DOHH2 (cell line): Measurements from ENCODE around the gene CISD3.

Source experiments
- EZH2phosphoT487 ChIP-seq: fragments of 200-600 bp; sonication (generic); IDR thresholded peaks from 2 replicates; pipeline ENCODE4 v1.6.1; 2017; ENCODE audit warnings: borderline replicate concordance, mild to moderate bottlenecking, antibody characterized with exemption, low read length, moderate library complexity, mixed read lengths
- TF ChIP-seq, protein P1 (sequence below): fragments of 200-600 bp; sonication (generic); IDR thresholded peaks from one replicate; pipeline ENCODE4 v1.5.1; 2014; ENCODE audit warnings: antibody characterized with exemption, mild to moderate bottlenecking, low read depth, low read length; ENCODE audit not compliant: poor library complexity, severe bottlenecking

DNA sequence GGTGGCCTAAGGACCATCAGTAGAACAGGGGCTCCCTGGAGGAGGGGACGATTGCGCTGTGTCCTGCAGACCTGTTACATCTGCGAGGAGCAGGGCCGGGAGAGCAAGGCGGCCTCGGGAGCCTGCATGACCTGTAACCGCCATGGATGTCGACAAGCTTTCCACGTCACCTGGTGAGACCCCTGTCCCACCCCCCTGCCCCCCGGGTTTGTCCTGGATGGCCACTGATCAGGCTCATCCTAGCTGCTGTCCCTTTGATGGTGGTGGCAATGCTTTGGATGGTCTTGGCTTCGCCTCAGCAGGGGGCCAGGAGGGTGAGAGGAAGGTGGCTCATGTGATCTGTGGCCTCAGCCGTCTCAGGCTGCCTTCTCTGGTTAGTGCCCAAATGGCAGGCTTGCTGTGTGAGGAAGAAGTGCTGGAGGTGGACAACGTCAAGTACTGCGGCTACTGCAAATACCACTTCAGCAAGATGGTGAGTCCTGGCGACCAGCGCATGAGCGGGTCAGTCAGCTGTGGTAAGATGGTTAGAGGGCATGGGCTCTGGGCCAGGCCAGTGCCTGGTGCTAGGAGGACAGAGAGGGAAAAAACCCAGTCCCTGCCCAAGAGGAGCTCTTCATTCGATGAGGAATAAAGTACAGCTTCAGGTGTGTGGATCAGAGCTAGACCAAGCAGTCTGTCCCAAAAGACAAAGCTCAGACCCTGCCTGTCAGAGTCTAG is 20.9 kb upstream of the CISD3 start:
- TF ChIP-seq, protein P1, sequence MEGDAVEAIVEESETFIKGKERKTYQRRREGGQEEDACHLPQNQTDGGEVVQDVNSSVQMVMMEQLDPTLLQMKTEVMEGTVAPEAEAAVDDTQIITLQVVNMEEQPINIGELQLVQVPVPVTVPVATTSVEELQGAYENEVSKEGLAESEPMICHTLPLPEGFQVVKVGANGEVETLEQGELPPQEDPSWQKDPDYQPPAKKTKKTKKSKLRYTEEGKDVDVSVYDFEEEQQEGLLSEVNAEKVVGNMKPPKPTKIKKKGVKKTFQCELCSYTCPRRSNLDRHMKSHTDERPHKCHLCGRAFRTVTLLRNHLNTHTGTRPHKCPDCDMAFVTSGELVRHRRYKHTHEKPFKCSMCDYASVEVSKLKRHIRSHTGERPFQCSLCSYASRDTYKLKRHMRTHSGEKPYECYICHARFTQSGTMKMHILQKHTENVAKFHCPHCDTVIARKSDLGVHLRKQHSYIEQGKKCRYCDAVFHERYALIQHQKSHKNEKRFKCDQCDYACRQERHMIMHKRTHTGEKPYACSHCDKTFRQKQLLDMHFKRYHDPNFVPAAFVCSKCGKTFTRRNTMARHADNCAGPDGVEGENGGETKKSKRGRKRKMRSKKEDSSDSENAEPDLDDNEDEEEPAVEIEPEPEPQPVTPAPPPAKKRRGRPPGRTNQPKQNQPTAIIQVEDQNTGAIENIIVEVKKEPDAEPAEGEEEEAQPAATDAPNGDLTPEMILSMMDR, result no peak
- TF ChIP-seq EZH2phosphoT487, result no peak
